ENCODE results near the gene JARID2.

Gene JARID2

GRCh38 chr6:15500901-15501825 is 255.3 kb downstream of the JARID2 start:
- FAIRE-seq = no peak

GRCh38 chr6:15501826-15502445 is 256.1 kb downstream of the JARID2 start:
- FAIRE-seq = no peak

- no peak for FAIRE-seq
Measured at GRCh38 chr6:15502446-15503345, 256.8 kb downstream of the JARID2 start.

- FAIRE-seq = no peak
Measured at GRCh38 chr6:15503346-15503680, 257.4 kb downstream of the JARID2 start.

- no peak for FAIRE-seq
Measured at GRCh38 chr6:15504040-15504495, 258.2 kb downstream of the JARID2 start.

- no peak for FAIRE-seq
Measured at GRCh38 chr6:15504581-15505350, 258.9 kb downstream of the JARID2 start.

- FAIRE-seq = no peak
Measured at GRCh38 chr6:15505463-15505918, 259.6 kb downstream of the JARID2 start.

GRCh38 chr6:15506066-15506465 is 260.2 kb downstream of the JARID2 start:
- no peak for FAIRE-seq

GRCh38 chr6:15507221-15507620 is 261.4 kb downstream of the JARID2 start:
- no peak for FAIRE-seq

GRCh38 chr6:15507746-15508145 is 261.9 kb downstream of the JARID2 start:
- FAIRE-seq = no peak

GRCh38 chr6:15508441-15508871 is 262.6 kb downstream of the JARID2 start:
- FAIRE-seq = no peak

- FAIRE-seq = no peak
Measured at GRCh38 chr6:15508931-15509330, 263.1 kb downstream of the JARID2 start.

GRCh38 chr6:15509335-15509933 is 263.6 kb downstream of the JARID2 start:
- no peak for FAIRE-seq

GRCh38 chr6:15510121-15510520 is 264.3 kb downstream of the JARID2 start:
- no peak for FAIRE-seq

- FAIRE-seq = no peak
Measured at GRCh38 chr6:15510536-15511247, 264.8 kb downstream of the JARID2 start.

GRCh38 chr6:15511248-15512125 is 265.6 kb downstream of the JARID2 start:
- FAIRE-seq = no peak

GRCh38 chr6:15512126-15512525 is 266.3 kb downstream of the JARID2 start:
- FAIRE-seq = no peak

GRCh38 chr6:15512721-15513120 is 266.9 kb downstream of the JARID2 start:
- no peak for FAIRE-seq

- no peak for FAIRE-seq
Measured at GRCh38 chr6:15513131-15513771, 267.4 kb downstream of the JARID2 start.

Measured in G401.6 (cell line).